Calu3 (cell line): Measurements from ENCODE around the gene WASF3. TPM values are rescaled to one million over a fixed set of nuclear protein-coding genes. Genes with fewer than 3 reads are reported as not detected.

Source experiments
- Bru-seq: library from RNA; stranded (reverse); fragments of 400-500 nt; gene quantifications from one replicate; lab custom pipeline; 2021; lab: Mats Ljungman, UMichigan
- BruChase-seq, 2 experiments: library from RNA; stranded (reverse); fragments of 400-500 nt; gene quantifications; one replicate each; lab custom pipeline; 2021; lab: Mats Ljungman, UMichigan
- BruUV-seq: library from RNA; stranded (reverse); fragments of 400-500 nt; replicated peaks from 2 replicates; lab custom pipeline; 2021; lab: Mats Ljungman, UMichigan
- CTCF ChIA-PET: fragments of 300-600 bp; sonication (Branson Sonifier 250); formaldehyde crosslinking; loops from one replicate; lab custom pipeline; 2022; ENCODE audit warnings: antibody characterized with exemption; lab: Charles Lee
- DNase-seq: peaks from one replicate; pipeline ENCODE4 v3.0.0; 2022
- H3K27ac Mint-ChIP-seq: one replicate; pipeline ENCODE4 v1.8.0; 2022; ENCODE audit warnings: mixed read lengths; ENCODE audit not compliant: unreplicated experiment
- H3K27me3 Mint-ChIP-seq: one replicate; pipeline ENCODE4 v1.8.0; 2022; ENCODE audit warnings: mixed read lengths; ENCODE audit not compliant: unreplicated experiment
- H3K36me3 Mint-ChIP-seq: one replicate; pipeline ENCODE4 v1.8.0; 2022; ENCODE audit warnings: mild to moderate bottlenecking, moderate library complexity, mixed read lengths; ENCODE audit not compliant: insufficient read depth, unreplicated experiment
- H3K4me1 Mint-ChIP-seq: one replicate; pipeline ENCODE4 v1.8.0; 2022; ENCODE audit warnings: mild to moderate bottlenecking, low read depth, mixed read lengths; ENCODE audit not compliant: unreplicated experiment
- H3K4me3 Mint-ChIP-seq: one replicate; pipeline ENCODE4 v1.8.0; 2022; ENCODE audit warnings: mild to moderate bottlenecking, low read depth, moderate library complexity, mixed read lengths; ENCODE audit not compliant: unreplicated experiment
- H3K9me3 Mint-ChIP-seq: one replicate; pipeline ENCODE4 v1.8.0; 2022; ENCODE audit warnings: low read depth, mixed read lengths; ENCODE audit not compliant: unreplicated experiment
- intact Hi-C: fragments of 100-400 bp; cut with micrococcal nuclease; formaldehyde crosslinking; loops from one replicate; pipeline ENCODE4 v1.10.0; 2022; ENCODE audit not compliant: unreplicated experiment
- long read RNA-seq: library from polyadenylated mRNA; stranded (forward); transcript quantifications from one replicate; pipeline ENCODE4 v2.0.0, GENCODE V29; 2022
- total RNA-seq: library from RNA; stranded (reverse); gene quantifications from 2 replicates; pipeline ENCODE4 v1.2.3, GENCODE V29; 2022
- TF ChIP-seq, protein P1 (sequence below): fragments of 200-600 bp; IDR thresholded peaks from one replicate; pipeline ENCODE4 v1.8.0; 2022; ENCODE audit warnings: antibody characterized with exemption; ENCODE audit not compliant: unreplicated experiment

WASF3 gene, protein sequence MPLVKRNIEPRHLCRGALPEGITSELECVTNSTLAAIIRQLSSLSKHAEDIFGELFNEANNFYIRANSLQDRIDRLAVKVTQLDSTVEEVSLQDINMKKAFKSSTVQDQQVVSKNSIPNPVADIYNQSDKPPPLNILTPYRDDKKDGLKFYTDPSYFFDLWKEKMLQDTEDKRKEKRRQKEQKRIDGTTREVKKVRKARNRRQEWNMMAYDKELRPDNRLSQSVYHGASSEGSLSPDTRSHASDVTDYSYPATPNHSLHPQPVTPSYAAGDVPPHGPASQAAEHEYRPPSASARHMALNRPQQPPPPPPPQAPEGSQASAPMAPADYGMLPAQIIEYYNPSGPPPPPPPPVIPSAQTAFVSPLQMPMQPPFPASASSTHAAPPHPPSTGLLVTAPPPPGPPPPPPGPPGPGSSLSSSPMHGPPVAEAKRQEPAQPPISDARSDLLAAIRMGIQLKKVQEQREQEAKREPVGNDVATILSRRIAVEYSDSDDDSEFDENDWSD
- total RNA-seq (8.7 and 10.1 TPM in 2 replicates), Bru-seq, nascent RNA (percentile 56 among the genes with signal in this experiment), BruChase-seq, experiment 1, labeled RNA remaining after a 6-hour chase (percentile 48 among the genes with signal in this experiment), BruChase-seq, experiment 2, labeled RNA remaining after a 2-hour chase (percentile 47 among the genes with signal in this experiment)
- long read RNA-seq, full-length matches to known transcripts: 4 of 5 reads
- long read RNA-seq, partial matches to known transcripts: 0 of 5 reads
- long read RNA-seq, other reads (novel, unspliced or antisense): 1 of 5 reads

DNA sequence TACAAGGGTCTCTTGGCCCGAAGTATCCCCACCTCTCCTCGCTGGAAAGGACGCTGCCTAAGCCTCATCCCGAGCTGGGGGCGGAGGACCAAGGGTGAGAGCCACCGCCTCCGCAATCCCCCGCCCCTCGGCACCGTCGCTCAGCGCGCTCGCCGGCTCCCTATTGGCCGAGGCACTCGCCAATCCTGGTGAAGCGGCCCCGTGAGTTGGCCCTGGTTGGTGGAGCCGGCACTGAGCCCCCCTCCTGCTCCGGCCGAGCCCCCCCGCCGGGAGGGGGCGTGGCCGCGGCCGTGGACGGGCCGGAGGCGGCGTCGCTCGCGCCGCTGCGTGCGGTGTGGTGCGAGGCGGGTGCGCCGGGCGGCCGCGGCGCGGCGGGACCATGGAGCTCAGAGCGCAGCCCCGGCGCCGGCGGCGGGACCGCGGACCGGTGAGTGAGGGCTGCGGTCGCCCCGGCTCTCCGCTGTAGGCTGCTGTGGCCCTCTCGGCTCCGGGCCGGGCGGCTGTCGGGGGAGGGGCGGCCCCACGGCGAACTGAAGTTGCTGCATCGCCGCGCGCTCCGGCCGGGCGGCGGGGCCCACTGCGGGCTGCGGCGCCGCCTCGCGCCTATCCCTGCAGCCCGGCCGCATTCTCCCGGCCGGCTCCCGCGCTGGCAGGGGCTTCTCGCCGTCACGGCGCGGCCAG lies at the start of gene WASF3:
Gene WASF3, plus strand, starts transcription at position 291 of the 681 bp plus-strand sequence. CDS start 84,588 bp downstream, outside the sequence.
- H3K4me1 Mint-ChIP-seq: no peaks in the 10 kb centered on the region
- peak; percentile 92 for DNase-seq
- intact Hi-C loops: no loop called here
- TF ChIP-seq, protein P1, sequence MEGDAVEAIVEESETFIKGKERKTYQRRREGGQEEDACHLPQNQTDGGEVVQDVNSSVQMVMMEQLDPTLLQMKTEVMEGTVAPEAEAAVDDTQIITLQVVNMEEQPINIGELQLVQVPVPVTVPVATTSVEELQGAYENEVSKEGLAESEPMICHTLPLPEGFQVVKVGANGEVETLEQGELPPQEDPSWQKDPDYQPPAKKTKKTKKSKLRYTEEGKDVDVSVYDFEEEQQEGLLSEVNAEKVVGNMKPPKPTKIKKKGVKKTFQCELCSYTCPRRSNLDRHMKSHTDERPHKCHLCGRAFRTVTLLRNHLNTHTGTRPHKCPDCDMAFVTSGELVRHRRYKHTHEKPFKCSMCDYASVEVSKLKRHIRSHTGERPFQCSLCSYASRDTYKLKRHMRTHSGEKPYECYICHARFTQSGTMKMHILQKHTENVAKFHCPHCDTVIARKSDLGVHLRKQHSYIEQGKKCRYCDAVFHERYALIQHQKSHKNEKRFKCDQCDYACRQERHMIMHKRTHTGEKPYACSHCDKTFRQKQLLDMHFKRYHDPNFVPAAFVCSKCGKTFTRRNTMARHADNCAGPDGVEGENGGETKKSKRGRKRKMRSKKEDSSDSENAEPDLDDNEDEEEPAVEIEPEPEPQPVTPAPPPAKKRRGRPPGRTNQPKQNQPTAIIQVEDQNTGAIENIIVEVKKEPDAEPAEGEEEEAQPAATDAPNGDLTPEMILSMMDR: no peak
- CTCF ChIA-PET: no interaction called here
- H3K36me3 Mint-ChIP-seq: peaks cover 8% of the 10 kb centered on the region
- no peaks in the 10 kb centered on the region for H3K9me3 Mint-ChIP-seq
- H3K27ac Mint-ChIP-seq: no peak within 1 kb of the TSS
- H3K27me3 Mint-ChIP-seq: peaks cover 27% of the 10 kb centered on the region
- no TSS peak for BruUV-seq
- H3K4me3 Mint-ChIP-seq: peak within 1 kb of the TSS; percentile 70

DNA sequence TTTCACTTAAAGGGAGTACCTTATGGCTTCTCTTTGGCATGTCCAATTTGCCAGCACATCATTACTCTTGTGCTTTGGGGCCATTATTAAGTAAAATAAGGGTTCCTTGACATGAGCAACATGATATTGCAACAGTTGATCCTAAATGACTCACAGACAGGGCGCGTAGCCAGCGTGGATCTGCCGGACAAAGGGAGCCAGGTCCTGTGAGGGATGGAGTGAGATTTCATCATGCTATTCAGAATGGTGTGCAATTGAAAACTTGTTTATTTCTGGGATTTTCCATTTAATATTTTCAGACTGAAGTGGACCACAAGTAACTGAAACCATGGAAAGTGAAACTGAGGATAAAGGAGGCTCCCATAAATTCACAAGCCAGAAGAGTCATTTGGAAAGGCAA lies 48.6 kb upstream of the WASF3 start:
- BruUV-seq: no TSS peak
- Mint-ChIP-seq H3K27me3 (peaks cover 23% of the 10 kb centered on the region), H3K4me3 (no peak overlapping the region), H3K4me1 (no peaks in the 10 kb centered on the region), H3K27ac (no peak overlapping the region), H3K36me3 (no peaks in the 10 kb centered on the region), H3K9me3 (no peaks in the 10 kb centered on the region)
- intact Hi-C loops: no loop called here
- CTCF ChIA-PET: no interaction called here
- TF ChIP-seq, protein P1: no peak
- no peak for DNase-seq

DNA sequence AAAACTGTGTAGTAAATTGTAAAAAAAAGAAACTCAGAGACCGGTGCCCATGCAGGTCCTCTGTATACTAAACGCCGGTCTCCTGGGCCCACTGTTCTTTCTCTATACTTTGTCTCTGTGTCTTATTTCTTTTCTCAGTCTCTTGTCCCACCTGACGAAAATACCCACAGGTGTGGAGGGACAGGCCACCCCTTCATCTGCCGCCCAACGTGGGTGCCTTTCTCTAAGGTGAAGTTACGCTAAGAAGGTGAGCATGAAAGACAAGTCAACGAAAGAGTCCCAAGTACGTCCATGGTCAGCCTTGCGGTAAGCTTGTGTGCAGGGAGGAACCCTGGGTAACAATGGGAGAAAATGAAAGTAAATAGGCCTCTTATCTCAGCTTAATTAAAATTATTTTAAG lies 48.0 kb upstream of the WASF3 start:
- Mint-ChIP-seq H3K27ac (no peak overlapping the region), H3K9me3 (no peaks in the 10 kb centered on the region), H3K27me3 (peaks cover 23% of the 10 kb centered on the region), H3K4me3 (no peak overlapping the region), H3K4me1 (no peaks in the 10 kb centered on the region), H3K36me3 (no peaks in the 10 kb centered on the region)
- DNase-seq: no peak
- intact Hi-C loops: no loop called here
- BruUV-seq: no TSS peak
- CTCF ChIA-PET: no interaction called here
- TF ChIP-seq, protein P1: no peak

DNA sequence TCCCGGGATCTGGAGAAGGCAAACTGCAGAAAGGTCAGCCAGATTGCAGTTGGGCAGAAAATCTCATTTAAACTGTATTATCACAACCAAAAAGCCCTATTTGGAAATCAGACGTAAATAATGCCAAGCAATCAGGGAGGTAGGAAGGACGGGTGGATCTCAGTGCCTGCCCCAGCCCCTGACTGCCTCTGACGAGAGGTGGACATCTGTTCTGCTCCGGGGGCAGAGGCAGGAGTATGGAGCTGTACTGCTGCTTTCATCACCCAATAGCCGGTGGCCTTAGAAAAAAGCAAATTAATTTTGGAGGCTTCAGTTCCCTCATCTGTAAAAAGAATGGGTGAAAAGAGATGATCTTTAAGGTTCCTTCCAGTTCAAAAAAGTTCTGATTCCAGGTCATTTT lies 43.6 kb upstream of the WASF3 start:
- Mint-ChIP-seq H3K27ac (no peak overlapping the region), H3K4me1 (no peaks in the 10 kb centered on the region), H3K4me3 (no peak overlapping the region), H3K9me3 (no peaks in the 10 kb centered on the region), H3K36me3 (no peaks in the 10 kb centered on the region), H3K27me3 (peaks cover 65% of the 10 kb centered on the region)
- DNase-seq: no peak
- intact Hi-C loops: no loop called here
- CTCF ChIA-PET: no interaction called here
- TF ChIP-seq, protein P1: no peak
- BruUV-seq: no TSS peak
